ENCODE data around the gene NPR2. TPM values are rescaled to one million over a fixed set of nuclear protein-coding genes. Genes with fewer than 3 reads are reported as not detected.

The NPR2 gene
- 10.1 and 10.4 TPM in 2 replicates for polyA plus RNA-seq (2013)

DNA sequence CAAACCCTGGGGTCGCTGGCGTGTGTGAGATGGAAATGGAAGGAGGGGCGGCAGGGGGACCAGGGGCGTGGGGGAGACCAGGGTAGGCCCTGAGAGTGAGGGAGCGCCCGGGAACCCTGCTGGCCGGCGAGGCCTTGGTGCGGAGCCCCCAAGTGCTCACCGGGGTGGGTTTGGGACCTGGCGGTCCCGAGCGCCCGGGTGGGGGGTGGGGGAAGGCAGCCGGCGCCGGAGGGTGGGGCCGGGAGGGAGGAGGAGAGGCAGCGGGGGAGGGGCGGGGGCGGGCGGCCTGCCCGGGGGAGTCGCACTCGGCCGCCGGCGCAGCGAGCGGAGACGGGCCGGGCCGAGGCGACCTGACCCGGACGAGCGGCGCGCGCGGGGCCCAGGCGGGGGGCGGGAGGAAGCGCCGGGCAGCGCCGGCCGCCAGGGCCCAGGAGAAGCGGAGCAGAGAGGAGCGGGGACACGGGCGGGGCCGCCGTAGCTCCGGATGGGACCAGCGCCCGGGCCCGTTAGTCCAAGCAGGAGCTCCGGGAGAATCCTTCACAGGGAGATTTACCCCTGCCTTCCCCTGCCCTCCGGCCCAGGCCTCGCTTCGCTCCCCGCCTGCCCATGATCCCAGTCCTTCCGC lies at the start of gene NPR2:
Gene NPR2 (plus strand): TSS at position 295 of the 625 bp plus-strand sequence. CDS start 818 bp downstream, outside the sequence.
- Histone ChIP-seq H3K79me2 (ENCODE audit: control insufficient read depth, insufficient read depth, low read length, poor library complexity) (no peaks in the 10 kb centered on the region), H3K27ac (ENCODE audit: low read depth, low read length) (no peak within 1 kb of the TSS), H4K12ac (ENCODE audit: low read depth, low read length) (peak within 1 kb of the TSS; percentile 47), H2AK5ac (ENCODE audit: low read length) (no peak within 1 kb of the TSS), H3K9ac (ENCODE audit: low read length) (peak within 1 kb of the TSS; percentile 2), H2AFZ (ENCODE audit: insufficient read depth, low read length, poor library complexity) (peak within 1 kb of the TSS; percentile 49), H4K91ac (ENCODE audit: low read depth, low read length) (peak within 1 kb of the TSS; percentile 88), H2BK120ac (ENCODE audit: insufficient read depth, low read length, poor library complexity) (peak within 1 kb of the TSS; percentile 65), H3K4me2 (ENCODE audit: low read length) (peak within 1 kb of the TSS; percentile 85), H3K4me3 (ENCODE audit: low read depth, low read length) (peak within 1 kb of the TSS; percentile 38), H3K4me1 (ENCODE audit: control insufficient read depth in 1 of 2, insufficient read depth in 2 of 2, low read length in 2 of 2) (peaks cover 11 to 25% of the 10 kb centered on the region in 2 experiments), H3K27me3 (ENCODE audit: insufficient read depth, low read length) (no peaks in the 10 kb centered on the region), H3K36me3 (ENCODE audit: control insufficient read depth in 1 of 2, insufficient read depth in 2 of 2, low read length in 2 of 2) (no peaks in the 10 kb centered on the region), H3K4ac (ENCODE audit: low read depth, low read length) (peak within 1 kb of the TSS; percentile 75), H3K18ac (ENCODE audit: low read length) (peak within 1 kb of the TSS; percentile 75), H2BK12ac (ENCODE audit: low read length) (peak within 1 kb of the TSS; percentile 68), H3K9me3 (ENCODE audit: insufficient read depth, low read depth, low read length) (no peaks in the 10 kb centered on the region), H3K14ac (ENCODE audit: low read length) (peak within 1 kb of the TSS; percentile 78), H4K8ac (ENCODE audit: low read depth, low read length) (peak within 1 kb of the TSS; percentile 90), H3K79me1 (ENCODE audit: low read length) (peaks cover 3% of the 10 kb centered on the region), H3K23ac (ENCODE audit: low read length) (no peak within 1 kb of the TSS), H2BK5ac (ENCODE audit: low read depth, low read length, poor library complexity) (no peak within 1 kb of the TSS)
- no CpG with 5 or more reads among the region's 64 CpGs for WGBS (ENCODE audit: extremely low coverage, insufficient coverage, insufficient read length)
- DNase-seq = peak in 1 of 2 donors; percentile 43

DNA sequence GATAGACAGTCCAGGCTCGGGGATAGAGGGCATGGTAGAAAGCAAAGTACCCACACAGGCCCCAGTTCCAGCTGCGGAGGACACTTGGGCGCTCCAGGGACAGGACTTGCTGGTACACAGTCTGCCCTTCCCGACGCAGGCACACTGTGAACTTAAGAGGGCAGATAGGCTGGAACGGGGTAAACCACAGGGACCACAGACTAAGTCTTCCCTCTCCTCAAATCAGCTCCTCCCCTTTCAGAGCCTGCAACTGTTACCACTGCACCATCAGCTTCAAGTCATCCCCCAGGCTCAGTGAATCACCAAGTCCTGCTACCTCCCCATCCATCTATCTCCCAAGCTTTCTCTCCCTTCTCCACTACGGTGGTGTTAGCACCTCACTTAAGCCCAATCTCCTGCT lies 49.7 kb upstream of the NPR2 start:
- Histone ChIP-seq H3K36me3 (ENCODE audit: control insufficient read depth in 1 of 2, insufficient read depth in 2 of 2, low read length in 2 of 2) (peaks cover 53 to 69% of the 10 kb centered on the region in 2 experiments), H3K4me2 (ENCODE audit: low read length) (no peak overlapping the region), H3K4me1 (ENCODE audit: control insufficient read depth in 1 of 2, insufficient read depth in 2 of 2, low read length in 2 of 2) (peaks cover 14 to 18% of the 10 kb centered on the region in 2 experiments), H3K9me3 (ENCODE audit: insufficient read depth, low read depth, low read length) (peaks cover 1% of the 10 kb centered on the region), H3K9ac (ENCODE audit: low read length) (no peak overlapping the region), H3K27me3 (ENCODE audit: insufficient read depth, low read length) (no peaks in the 10 kb centered on the region), H3K4ac (ENCODE audit: low read depth, low read length) (no peak overlapping the region), H2BK5ac (ENCODE audit: low read depth, low read length, poor library complexity) (no peak overlapping the region), H2AFZ (ENCODE audit: insufficient read depth, low read length, poor library complexity) (no peak overlapping the region), H2BK120ac (ENCODE audit: insufficient read depth, low read length, poor library complexity) (no peak overlapping the region), H4K8ac (ENCODE audit: low read depth, low read length) (no peak overlapping the region), H2AK5ac (ENCODE audit: low read length) (no peak overlapping the region), H4K91ac (ENCODE audit: low read depth, low read length) (no peak overlapping the region), H3K14ac (ENCODE audit: low read length) (no peak overlapping the region), H2BK12ac (ENCODE audit: low read length) (no peak overlapping the region), H4K12ac (ENCODE audit: low read depth, low read length) (no peak overlapping the region), H3K4me3 (ENCODE audit: low read depth, low read length) (no peak overlapping the region), H3K23ac (ENCODE audit: low read length) (no peak overlapping the region), H3K79me2 (ENCODE audit: control insufficient read depth, insufficient read depth, low read length, poor library complexity) (peaks cover under 1% of the 10 kb centered on the region), H3K79me1 (ENCODE audit: low read length) (no peaks in the 10 kb centered on the region), H3K18ac (ENCODE audit: low read length) (peak overlapping the region; percentile 46), H3K27ac (ENCODE audit: low read depth, low read length) (no peak overlapping the region)
- WGBS (ENCODE audit: extremely low coverage, insufficient coverage, insufficient read length) = no CpG with 5 or more reads among the region's 7 CpGs
- no peak for DNase-seq

- Histone ChIP-seq H3K27me3 (ENCODE audit: insufficient read depth, low read length) (no peaks in the 10 kb centered on the region), H4K12ac (ENCODE audit: low read depth, low read length) (no peak overlapping the region), H4K8ac (ENCODE audit: low read depth, low read length) (no peak overlapping the region), H3K4me2 (ENCODE audit: low read length) (peak overlapping the region; percentile 41), H3K14ac (ENCODE audit: low read length) (no peak overlapping the region), H2AK5ac (ENCODE audit: low read length) (no peak overlapping the region), H3K4ac (ENCODE audit: low read depth, low read length) (no peak overlapping the region), H4K91ac (ENCODE audit: low read depth, low read length) (no peak overlapping the region), H3K9ac (ENCODE audit: low read length) (no peak overlapping the region), H2BK5ac (ENCODE audit: low read depth, low read length, poor library complexity) (peak overlapping the region; percentile 39), H3K4me1 (ENCODE audit: control insufficient read depth in 1 of 2, insufficient read depth in 2 of 2, low read length in 2 of 2) (peaks cover 25 to 32% of the 10 kb centered on the region in 2 experiments), H3K36me3 (ENCODE audit: control insufficient read depth in 1 of 2, insufficient read depth in 2 of 2, low read length in 2 of 2) (peaks cover 35 to 52% of the 10 kb centered on the region in 2 experiments), H3K4me3 (ENCODE audit: low read depth, low read length) (no peak overlapping the region), H2BK120ac (ENCODE audit: insufficient read depth, low read length, poor library complexity) (peak overlapping the region; percentile 20), H2AFZ (ENCODE audit: insufficient read depth, low read length, poor library complexity) (no peak overlapping the region), H3K18ac (ENCODE audit: low read length) (no peak overlapping the region), H3K9me3 (ENCODE audit: insufficient read depth, low read depth, low read length) (peaks cover 1% of the 10 kb centered on the region), H3K23ac (ENCODE audit: low read length) (no peak overlapping the region), H3K27ac (ENCODE audit: low read depth, low read length) (peak overlapping the region; percentile 84), H3K79me2 (ENCODE audit: control insufficient read depth, insufficient read depth, low read length, poor library complexity) (peaks cover 16% of the 10 kb centered on the region), H2BK12ac (ENCODE audit: low read length) (peak overlapping the region; percentile 68), H3K79me1 (ENCODE audit: low read length) (no peaks in the 10 kb centered on the region)
- no peak for DNase-seq
- WGBS (ENCODE audit: extremely low coverage, insufficient coverage, insufficient read length) = no CpG with 5 or more reads among the region's 2 CpGs
Observed at GRCh38 chr9:35743452-35743851, 47.9 kb upstream of the NPR2 start.

DNA sequence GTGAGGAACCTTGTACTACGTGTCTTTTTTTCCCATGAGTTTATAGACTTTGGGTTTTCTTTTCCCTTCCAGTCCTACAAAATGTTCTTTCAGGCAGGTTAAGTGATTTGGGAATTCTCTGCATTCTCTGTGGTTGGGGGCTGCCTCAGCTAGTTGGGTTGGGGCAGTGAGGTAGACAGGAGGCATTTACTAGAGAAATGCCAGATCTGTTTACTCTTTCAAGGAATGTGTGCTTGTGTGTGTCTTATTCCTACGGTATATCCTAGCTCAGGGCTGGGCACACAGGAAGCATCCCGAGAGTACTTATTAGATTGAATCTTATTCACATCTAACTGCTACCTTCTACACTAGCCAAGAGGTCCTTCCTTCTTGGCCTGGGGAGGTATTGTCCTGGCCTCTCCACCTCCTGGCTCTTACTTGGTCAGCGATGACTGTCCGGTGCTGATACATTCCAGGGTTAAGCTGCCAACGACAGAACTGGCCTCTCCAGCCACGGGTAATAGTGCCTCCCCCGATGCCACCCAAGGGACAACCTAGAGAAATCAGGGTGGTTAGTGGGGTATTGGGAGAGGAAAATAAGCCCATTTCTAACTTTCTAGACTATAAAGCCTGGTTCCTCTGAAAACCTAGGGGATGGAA lies 47.4 kb upstream of the NPR2 start:
- Histone ChIP-seq H3K14ac (ENCODE audit: low read length) (no peak overlapping the region), H3K79me1 (ENCODE audit: low read length) (peaks cover 5% of the 10 kb centered on the region), H4K91ac (ENCODE audit: low read depth, low read length) (no peak overlapping the region), H4K8ac (ENCODE audit: low read depth, low read length) (no peak overlapping the region), H3K36me3 (ENCODE audit: control insufficient read depth in 1 of 2, insufficient read depth in 2 of 2, low read length in 2 of 2) (peaks cover 30 to 47% of the 10 kb centered on the region in 2 experiments), H3K4me2 (ENCODE audit: low read length) (peak overlapping the region; percentile 41), H3K27ac (ENCODE audit: low read depth, low read length) (peak overlapping the region; percentile 84), H2BK12ac (ENCODE audit: low read length) (peak overlapping the region; percentile 68), H3K79me2 (ENCODE audit: control insufficient read depth, insufficient read depth, low read length, poor library complexity) (peaks cover 19% of the 10 kb centered on the region), H2AFZ (ENCODE audit: insufficient read depth, low read length, poor library complexity) (no peak overlapping the region), H2BK120ac (ENCODE audit: insufficient read depth, low read length, poor library complexity) (no peak overlapping the region), H3K27me3 (ENCODE audit: insufficient read depth, low read length) (no peaks in the 10 kb centered on the region), H3K9me3 (ENCODE audit: insufficient read depth, low read depth, low read length) (peaks cover 1% of the 10 kb centered on the region), H3K23ac (ENCODE audit: low read length) (no peak overlapping the region), H3K9ac (ENCODE audit: low read length) (no peak overlapping the region), H2BK5ac (ENCODE audit: low read depth, low read length, poor library complexity) (peak overlapping the region; percentile 39), H3K4me1 (ENCODE audit: control insufficient read depth in 1 of 2, insufficient read depth in 2 of 2, low read length in 2 of 2) (peaks cover 25 to 32% of the 10 kb centered on the region in 2 experiments), H3K4me3 (ENCODE audit: low read depth, low read length) (no peak overlapping the region), H2AK5ac (ENCODE audit: low read length) (no peak overlapping the region), H4K12ac (ENCODE audit: low read depth, low read length) (peak overlapping the region; percentile 5), H3K18ac (ENCODE audit: low read length) (no peak overlapping the region), H3K4ac (ENCODE audit: low read depth, low read length) (no peak overlapping the region)
- WGBS (ENCODE audit: extremely low coverage, insufficient coverage, insufficient read length) = no CpG with 5 or more reads among the region's 8 CpGs
- DNase-seq = no peak
